Glomerular visceral epithelial cell (primary cell): ENCODE data around the gene EVA1C.
"Not testable (repeated sequence)": the region's sequence is repeated elsewhere in the genome, so short reads cannot be mapped to it uniquely, and the experiment has no call there.

Experiments
- DNase-seq: peaks from one replicate; pipeline ENCODE4 v3.0.0-alpha.2; 2016; ENCODE audit errors: extremely low spot score

Gene EVA1C

GRCh38 chr21:32530809-32531208 is 118.3 kb downstream of the EVA1C start:
- DNase-seq = not testable (repeated sequence)

GRCh38 chr21:32531561-32531960 is 119.1 kb downstream of the EVA1C start:
- DNase-seq = not testable (repeated sequence)

DNA sequence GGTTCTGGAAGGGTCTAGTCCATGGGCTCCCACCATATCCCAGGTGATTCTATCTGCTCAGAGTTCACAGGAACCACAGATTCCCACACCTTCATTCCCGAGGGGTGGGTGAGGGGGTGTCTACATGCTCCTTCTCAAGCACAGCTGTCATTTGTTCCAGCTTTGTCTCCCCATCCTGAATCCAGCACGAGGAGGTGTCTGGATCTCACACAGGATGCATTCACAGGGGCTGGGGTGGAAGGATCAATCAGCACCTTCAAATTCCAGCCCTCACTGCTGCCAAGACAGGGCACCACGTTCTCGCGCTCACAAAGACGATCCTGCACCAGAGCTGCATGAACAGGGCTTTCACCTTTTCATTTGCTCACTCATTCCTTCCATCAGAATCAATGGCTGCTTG is 120.1 kb downstream of the EVA1C start:
- no peak for DNase-seq

DNA sequence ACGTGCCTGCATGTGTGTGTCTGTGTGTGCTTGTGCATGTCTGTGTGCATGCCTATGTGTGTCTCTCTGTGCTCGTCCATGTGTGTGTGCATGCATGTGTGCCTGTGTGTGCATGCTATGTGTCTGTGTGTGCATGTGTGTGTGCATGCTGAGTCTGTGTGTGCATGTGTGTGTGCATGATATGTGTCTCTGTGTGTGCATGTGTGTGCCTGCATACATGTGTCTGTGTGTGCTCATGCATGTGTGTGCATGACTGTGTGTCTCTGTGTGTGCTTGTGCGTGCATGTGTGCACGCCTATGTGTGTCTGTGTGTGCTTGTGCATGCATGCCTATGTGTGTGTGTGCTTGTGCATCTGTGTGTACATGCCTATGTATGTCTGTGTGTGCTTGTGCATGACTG is 120.5 kb downstream of the EVA1C start:
- no peak for DNase-seq

DNA sequence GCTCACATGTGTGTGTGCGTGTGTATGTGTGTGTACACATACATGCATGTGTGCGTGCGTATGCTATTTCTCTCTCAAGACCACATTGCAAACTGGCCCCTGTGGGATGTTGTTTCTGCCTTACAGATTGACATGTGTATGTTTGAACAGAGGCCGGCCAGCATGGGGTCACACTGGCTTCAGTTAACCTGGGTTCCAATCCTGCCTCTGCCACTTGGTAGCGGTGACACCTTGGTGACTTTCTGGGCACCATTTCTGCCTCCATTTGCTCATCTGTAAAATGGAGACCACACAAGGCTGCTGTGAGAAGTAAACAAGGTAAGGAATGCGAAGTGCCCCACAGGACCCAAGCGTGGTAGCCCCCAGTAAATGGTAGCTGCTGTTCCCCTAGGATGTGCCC is 121.1 kb downstream of the EVA1C start:
- DNase-seq = no peak

DNA sequence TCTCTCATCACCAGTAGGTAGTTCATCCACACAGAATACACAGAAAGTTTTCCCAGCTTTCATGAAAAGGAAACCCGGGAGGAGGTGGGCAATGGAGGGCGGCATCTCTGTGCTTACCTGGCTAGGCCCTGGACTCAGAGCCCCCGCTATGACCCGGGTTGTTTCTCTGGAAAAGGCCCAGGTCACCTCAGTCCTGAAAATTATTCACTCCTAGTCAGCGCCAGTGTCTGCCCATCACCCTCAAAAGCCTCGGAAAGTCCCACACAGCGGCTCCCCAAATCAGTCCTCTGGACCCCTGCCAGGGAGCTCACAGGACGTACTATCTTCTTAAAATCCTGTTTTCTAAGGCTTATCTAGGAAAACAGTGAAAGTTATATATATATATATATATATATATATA is 121.6 kb downstream of the EVA1C start:
- DNase-seq = no peak

- DNase-seq = no peak
These were observed 123.1 kb downstream of the EVA1C start for GRCh38 chr21:32535612-32536011.

- no peak for DNase-seq
These were observed 125.0 kb downstream of the EVA1C start for GRCh38 chr21:32537569-32537881.

GRCh38 chr21:32538147-32538792 is 125.8 kb downstream of the EVA1C start:
- DNase-seq = no peak

DNA sequence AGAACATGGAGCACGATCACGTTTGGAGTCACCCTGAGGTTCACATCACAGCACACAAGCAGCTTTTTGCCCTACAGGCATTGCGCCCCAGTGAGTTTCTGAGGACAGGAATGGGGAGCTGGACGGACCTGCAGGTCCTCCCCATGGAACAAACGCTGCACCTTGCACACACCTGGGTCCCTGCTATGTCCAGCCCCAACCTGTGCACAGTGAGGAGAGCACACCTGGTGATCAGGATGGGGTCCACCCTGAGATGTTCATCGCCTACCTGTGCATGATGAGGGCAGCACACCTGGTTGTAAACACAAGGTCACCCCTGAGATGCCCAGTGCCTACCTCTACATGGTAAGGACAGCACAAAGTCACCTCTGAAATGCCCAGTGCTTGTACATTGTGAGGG is 126.9 kb downstream of the EVA1C start:
- DNase-seq = no peak

GRCh38 chr21:32543056-32543455 is 130.6 kb downstream of the EVA1C start:
- not testable (repeated sequence) for DNase-seq

- DNase-seq = no peak
These were observed 131.5 kb downstream of the EVA1C start for GRCh38 chr21:32543975-32544374.

DNA sequence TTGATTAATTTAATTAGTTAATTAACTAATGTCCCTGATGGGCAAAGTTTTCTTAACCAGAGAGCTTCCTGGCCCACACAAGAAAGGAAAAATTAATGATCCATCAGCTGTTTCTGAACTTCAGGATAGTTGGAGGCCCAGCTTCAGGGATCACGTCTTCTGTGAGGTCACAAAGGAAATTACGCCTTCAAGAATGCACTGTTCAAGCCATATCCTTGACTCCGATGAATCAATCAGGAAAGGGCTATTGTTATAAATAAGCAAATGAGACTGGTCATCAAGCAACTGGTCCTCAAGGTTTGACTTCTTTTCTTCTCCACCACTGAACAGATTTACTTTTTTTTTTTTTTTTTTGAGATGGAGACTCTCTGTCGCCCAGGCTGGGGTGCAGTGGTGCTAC is 132.2 kb downstream of the EVA1C start:
- DNase-seq = no peak

- no peak for DNase-seq
These were observed 133.5 kb downstream of the EVA1C start for GRCh38 chr21:32545948-32546441.

- no peak for DNase-seq
These were observed 134.5 kb downstream of the EVA1C start for GRCh38 chr21:32547018-32547417.

DNA sequence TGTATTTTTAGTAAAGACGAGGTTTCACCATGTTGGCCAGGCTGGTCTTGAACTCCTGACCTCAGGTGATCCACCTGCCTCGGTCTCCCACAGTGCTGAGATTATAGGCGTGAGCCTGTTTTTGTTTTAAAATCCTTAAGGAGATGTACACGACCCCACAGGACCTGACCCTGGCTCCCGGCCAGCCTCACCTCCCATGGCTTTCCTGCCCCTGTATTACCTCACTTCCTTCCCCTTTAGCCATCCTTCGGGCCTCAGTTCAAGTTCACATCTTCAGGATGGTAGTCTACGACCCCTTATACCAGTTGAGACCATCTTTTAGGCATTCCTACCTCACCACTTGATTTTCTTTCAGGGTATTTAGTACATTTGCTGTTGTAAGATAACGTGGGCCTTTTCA is 136.5 kb downstream of the EVA1C start:
- no peak for DNase-seq

DNA sequence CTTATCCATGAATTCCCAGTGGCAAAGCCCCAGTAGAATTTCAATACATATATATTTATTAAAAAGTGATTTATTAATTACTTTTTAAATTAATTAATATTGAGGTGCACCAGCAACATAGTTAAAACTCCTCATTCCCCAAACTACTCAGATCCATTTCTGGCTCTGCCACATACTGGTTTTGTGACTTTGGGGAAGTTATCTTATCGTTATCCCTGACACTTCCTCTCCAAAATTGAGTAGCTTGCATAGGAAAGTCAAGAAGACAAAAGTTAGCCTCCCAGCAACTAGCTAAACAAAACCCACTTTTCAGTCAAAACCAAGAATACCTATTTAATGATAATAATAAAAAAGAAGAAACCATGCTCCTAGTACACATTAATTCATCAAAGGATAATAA is 136.9 kb downstream of the EVA1C start:
- DNase-seq = no peak

GRCh38 chr21:32549886-32550285 is 137.4 kb downstream of the EVA1C start:
- no peak for DNase-seq

DNA sequence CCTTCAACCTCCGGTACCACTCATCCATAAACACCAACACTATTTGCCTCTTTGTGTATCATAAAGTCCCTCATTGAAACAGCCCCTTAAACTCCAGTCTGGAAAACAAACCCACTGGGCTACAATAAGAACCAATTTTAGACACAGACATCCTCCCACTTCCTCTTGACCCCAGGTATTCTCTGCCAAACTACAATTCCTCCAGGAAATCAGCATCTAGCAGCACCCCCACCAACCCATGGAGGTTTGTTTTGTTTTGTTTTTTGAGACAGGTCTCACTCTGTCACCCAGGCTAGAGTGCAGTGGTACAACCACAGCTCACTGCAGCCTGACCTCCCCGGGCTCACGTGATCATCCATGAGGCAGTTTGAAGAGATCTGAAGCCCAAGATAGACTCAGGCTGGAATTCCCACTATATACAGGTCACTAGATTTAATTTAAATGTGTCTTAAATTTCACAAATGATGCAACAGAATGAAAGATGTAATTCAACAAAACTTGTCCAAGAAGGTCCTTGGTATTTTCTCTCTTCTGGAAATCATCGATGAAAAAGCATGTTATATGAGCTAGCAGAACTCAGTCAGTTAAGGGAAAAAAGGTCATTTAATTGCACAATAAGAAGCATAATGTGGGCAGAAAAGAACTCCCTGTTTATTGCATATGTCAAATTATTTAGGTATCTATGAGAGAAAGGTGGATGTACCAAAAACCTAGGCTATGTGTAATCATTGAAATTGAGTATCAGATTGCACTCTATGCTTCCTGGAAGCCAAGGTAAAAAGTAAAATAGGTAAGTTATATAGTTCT is 142.5 kb downstream of the EVA1C start:
- DNase-seq = no peak

DNA sequence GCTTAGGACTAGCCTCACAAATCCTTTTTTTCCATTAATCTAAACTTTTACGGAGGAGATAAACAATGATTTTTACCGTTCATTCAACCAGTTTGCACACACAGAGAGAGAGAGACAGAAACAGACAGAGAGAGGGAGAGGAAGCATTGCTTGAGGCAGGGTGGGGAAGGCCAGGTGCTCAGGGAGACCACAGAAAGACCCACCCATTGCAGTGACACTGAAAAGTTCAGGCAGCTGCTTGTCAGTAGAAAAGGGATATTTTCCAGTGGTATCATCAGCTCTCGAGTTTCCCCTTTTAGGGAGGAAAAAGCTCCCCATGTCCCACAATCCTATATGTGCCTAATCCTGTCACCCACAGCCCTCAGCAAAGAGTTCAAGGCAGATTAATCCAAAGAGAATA is 145.6 kb downstream of the EVA1C start:
- no peak for DNase-seq

- no peak for DNase-seq
These were observed 146.6 kb downstream of the EVA1C start for GRCh38 chr21:32559006-32559610.

- no peak for DNase-seq
These were observed 148.4 kb downstream of the EVA1C start for GRCh38 chr21:32560896-32561295.

- DNase-seq = not testable (repeated sequence)
These were observed 149.0 kb downstream of the EVA1C start for GRCh38 chr21:32561476-32561875.
